Kidney capillary endothelial cell (primary cell): ENCODE measurements around the gene UBAP2.
A peak's percentile ranks its signal among the peaks of the same experiment; 100 is the strongest.
"Not testable (repeated sequence)": the region's sequence is repeated elsewhere in the genome, so short reads cannot be mapped to it uniquely, and the experiment has no call there.

Experiments
- DNase-seq: peaks from one replicate; pipeline ENCODE4 v3.0.0-alpha.2; 2018; ENCODE audit warnings: low spot score

Gene UBAP2

GRCh38 chr9:33964086-33964768 lies 84.5 kb downstream of the UBAP2 start:
- no peak for DNase-seq

- not testable (repeated sequence) for DNase-seq
Observed at GRCh38 chr9:33962468-33962867, 86.2 kb downstream of the UBAP2 start.

- DNase-seq = no peak
Observed at GRCh38 chr9:33959725-33960124, 89.0 kb downstream of the UBAP2 start.

GRCh38 chr9:33956544-33956943 lies 92.1 kb downstream of the UBAP2 start:
- DNase-seq = no peak

- peak; percentile 57 for DNase-seq
Observed at GRCh38 chr9:33952066-33952465, 96.6 kb downstream of the UBAP2 start.

- DNase-seq = no peak
Observed at GRCh38 chr9:33950371-33950770, 98.3 kb downstream of the UBAP2 start.

GRCh38 chr9:33946779-33947535 lies 101.7 kb downstream of the UBAP2 start:
- no peak for DNase-seq

GRCh38 chr9:33943389-33943788 lies 105.3 kb downstream of the UBAP2 start:
- no peak for DNase-seq

GRCh38 chr9:33942471-33943083 lies 106.1 kb downstream of the UBAP2 start:
- DNase-seq = peak; percentile 41

GRCh38 chr9:33939924-33940874 lies 108.5 kb downstream of the UBAP2 start:
- no peak for DNase-seq

- DNase-seq = no peak
Observed at GRCh38 chr9:33934188-33934878, 114.4 kb downstream of the UBAP2 start.

- no peak for DNase-seq
Observed at GRCh38 chr9:33932078-33932807, 116.4 kb downstream of the UBAP2 start.

GRCh38 chr9:33931326-33931725 lies 117.4 kb downstream of the UBAP2 start:
- DNase-seq = no peak

GRCh38 chr9:33927694-33928093 lies 121.0 kb downstream of the UBAP2 start:
- no peak for DNase-seq

- DNase-seq = no peak
Observed at GRCh38 chr9:33926746-33927485, 121.8 kb downstream of the UBAP2 start.

GRCh38 chr9:33924978-33925797 lies 123.5 kb downstream of the UBAP2 start:
- peak; percentile 57 for DNase-seq

- no peak for DNase-seq
Observed at GRCh38 chr9:33923998-33924701, 124.5 kb downstream of the UBAP2 start.

GRCh38 chr9:33923079-33923478 lies 125.6 kb downstream of the UBAP2 start:
- no peak for DNase-seq
